Parathyroid adenoma (tissue), 2 donors: ENCODE measurements around the gene PHLDB2.
A peak's percentile ranks its signal among the peaks of the same experiment; 100 is the strongest.

Source experiments
- H2AFZ ChIP-seq: fragments of 300-600 bp; sonication (generic); one replicate; pipeline ENCODE4 v1.7.0; 2017; ENCODE audit warnings: antibody characterized with exemption, mild to moderate bottlenecking
- H3K27ac ChIP-seq: fragments of 300-600 bp; sonication (generic); one replicate; pipeline ENCODE4 v1.7.0; 2017
- H3K27me3 ChIP-seq: fragments of 300-600 bp; sonication (generic); one replicate; pipeline ENCODE4 v1.7.0; 2017; ENCODE audit warnings: low read length; ENCODE audit not compliant: control insufficient read depth, insufficient read depth
- H3K36me3 ChIP-seq: fragments of 300-600 bp; sonication (generic); one replicate; pipeline ENCODE4 v1.7.0; 2017; ENCODE audit warnings: low read length; ENCODE audit not compliant: control insufficient read depth, insufficient read depth
- H3K4me1 ChIP-seq: fragments of 300-600 bp; sonication (generic); one replicate; pipeline ENCODE4 v1.7.0; 2017; ENCODE audit warnings: control low read depth
- H3K4me2 ChIP-seq: fragments of 300-600 bp; sonication (generic); one replicate; pipeline ENCODE4 v1.7.0; 2017; ENCODE audit warnings: low read length
- H3K4me3 ChIP-seq: fragments of 300-600 bp; sonication (generic); one replicate; pipeline ENCODE4 v1.7.0; 2017; ENCODE audit warnings: low read depth, low read length
- H3K79me2 ChIP-seq: fragments of 300-600 bp; sonication (generic); one replicate; pipeline ENCODE4 v1.7.0; 2017; ENCODE audit warnings: control low read depth
- H3K9ac ChIP-seq: fragments of 300-600 bp; sonication (generic); one replicate; pipeline ENCODE4 v1.7.0; 2017; ENCODE audit warnings: mild to moderate bottlenecking
- H3K9me3 ChIP-seq: fragments of 300-600 bp; sonication (generic); one replicate; pipeline ENCODE4 v1.7.0; 2017; ENCODE audit warnings: low read length; ENCODE audit not compliant: control insufficient read depth
- CTCF ChIP-seq: fragments of 300-600 bp; sonication (generic); IDR thresholded peaks from one replicate; pipeline ENCODE4 v1.7.0; 2017; ENCODE audit warnings: antibody characterized with exemption, mild to moderate bottlenecking
- donor health status: primary hyperparathyroidism.

The PHLDB2 gene

GRCh38 chr3:111986800-111987199 is 127.7 kb downstream of the PHLDB2 start:
- H3K36me3 ChIP-seq, result no peaks in the 10 kb centered on the region
- H3K27me3 ChIP-seq, result no peaks in the 10 kb centered on the region
- H2AFZ ChIP-seq, result no peak overlapping the region
- H3K9me3 ChIP-seq, result no peaks in the 10 kb centered on the region
- no peak overlapping the region for H3K27ac ChIP-seq
- TF ChIP-seq CTCF, result no peak
- H3K9ac ChIP-seq, result no peak overlapping the region
- no peak overlapping the region for H3K4me2 ChIP-seq
- no peak overlapping the region for H3K4me3 ChIP-seq
- no peaks in the 10 kb centered on the region for H3K79me2 ChIP-seq
- H3K4me1 ChIP-seq, result no peaks in the 10 kb centered on the region

- no peak overlapping the region for H2AFZ ChIP-seq
- no peaks in the 10 kb centered on the region for H3K36me3 ChIP-seq
- no peak overlapping the region for H3K4me3 ChIP-seq
- H3K27ac ChIP-seq, result no peak overlapping the region
- H3K9ac ChIP-seq, result no peak overlapping the region
- H3K4me2 ChIP-seq, result no peak overlapping the region
- no peaks in the 10 kb centered on the region for H3K27me3 ChIP-seq
- no peaks in the 10 kb centered on the region for H3K9me3 ChIP-seq
- H3K4me1 ChIP-seq, result no peaks in the 10 kb centered on the region
- no peaks in the 10 kb centered on the region for H3K79me2 ChIP-seq
- peak; percentile 72 for TF ChIP-seq CTCF
Measured at GRCh38 chr3:111989061-111989678, 130.1 kb downstream of the PHLDB2 start.

- Histone ChIP-seq H3K79me2 (no peaks in the 10 kb centered on the region), H3K9me3 (no peaks in the 10 kb centered on the region), H3K4me1 (no peaks in the 10 kb centered on the region), H3K27ac (no peak overlapping the region), H3K4me2 (no peak overlapping the region), H2AFZ (no peak overlapping the region), H3K36me3 (no peaks in the 10 kb centered on the region), H3K27me3 (no peaks in the 10 kb centered on the region), H3K9ac (no peak overlapping the region), H3K4me3 (no peak overlapping the region)
- no peak for TF ChIP-seq CTCF
Measured at GRCh38 chr3:111993038-111993437, 134.0 kb downstream of the PHLDB2 start.

- Histone ChIP-seq H3K4me3 (peak within 1 kb of the TSS; percentile 50), H3K4me2 (peak within 1 kb of the TSS; percentile 93), H2AFZ (peak within 1 kb of the TSS; percentile 87), H3K9ac (no peak within 1 kb of the TSS), H3K27ac (no peak within 1 kb of the TSS), H3K9me3 (no peaks in the 10 kb centered on the region), H3K36me3 (no peaks in the 10 kb centered on the region), H3K4me1 (no peaks in the 10 kb centered on the region), H3K79me2 (no peaks in the 10 kb centered on the region), H3K27me3 (no peaks in the 10 kb centered on the region)
- no peak for TF ChIP-seq CTCF
Measured at GRCh38 chr3:111998636-111999483, 139.8 kb downstream of the PHLDB2 start, which contains the start of gene TAGLN3. TAGLN3 (plus strand) TSS chr3:111998922; CDS start chr3:111999423, 501 bp downstream.
